Epithelial cell of esophagus (primary cell): ENCODE measurements around the gene FABP6.

Experiments used
- DNase-seq: peaks from one replicate; pipeline ENCODE4 v3.0.0; 2010; ENCODE audit warnings: low read depth
- H3K4me3 ChIP-seq: 2 replicates; pipeline ENCODE4 v1.5.1; 2011; ENCODE audit warnings: mild to moderate bottlenecking, low read length, control low read depth
- TF ChIP-seq, protein P1 (sequence below): IDR thresholded peaks from 2 replicates; pipeline ENCODE4 v1.5.1; 2011; ENCODE audit warnings: low read depth, mild to moderate bottlenecking, low read length, control low read depth, inconsistent platforms; ENCODE audit not compliant: insufficient read depth; ENCODE audit errors: missing control alignments

FABP6 gene

GRCh38 chr5:160260881-160261815 lies 31.8 kb downstream of the FABP6 start:
- TF ChIP-seq, protein P1, sequence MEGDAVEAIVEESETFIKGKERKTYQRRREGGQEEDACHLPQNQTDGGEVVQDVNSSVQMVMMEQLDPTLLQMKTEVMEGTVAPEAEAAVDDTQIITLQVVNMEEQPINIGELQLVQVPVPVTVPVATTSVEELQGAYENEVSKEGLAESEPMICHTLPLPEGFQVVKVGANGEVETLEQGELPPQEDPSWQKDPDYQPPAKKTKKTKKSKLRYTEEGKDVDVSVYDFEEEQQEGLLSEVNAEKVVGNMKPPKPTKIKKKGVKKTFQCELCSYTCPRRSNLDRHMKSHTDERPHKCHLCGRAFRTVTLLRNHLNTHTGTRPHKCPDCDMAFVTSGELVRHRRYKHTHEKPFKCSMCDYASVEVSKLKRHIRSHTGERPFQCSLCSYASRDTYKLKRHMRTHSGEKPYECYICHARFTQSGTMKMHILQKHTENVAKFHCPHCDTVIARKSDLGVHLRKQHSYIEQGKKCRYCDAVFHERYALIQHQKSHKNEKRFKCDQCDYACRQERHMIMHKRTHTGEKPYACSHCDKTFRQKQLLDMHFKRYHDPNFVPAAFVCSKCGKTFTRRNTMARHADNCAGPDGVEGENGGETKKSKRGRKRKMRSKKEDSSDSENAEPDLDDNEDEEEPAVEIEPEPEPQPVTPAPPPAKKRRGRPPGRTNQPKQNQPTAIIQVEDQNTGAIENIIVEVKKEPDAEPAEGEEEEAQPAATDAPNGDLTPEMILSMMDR: no peak
- H3K4me3 ChIP-seq: no peak overlapping the region
- DNase-seq: peak; percentile 48

- DNase-seq: no peak
- no peak overlapping the region for H3K4me3 ChIP-seq
- TF ChIP-seq, protein P1: no peak
These were observed 33.1 kb downstream of the FABP6 start for GRCh38 chr5:160262151-160263074.

GRCh38 chr5:160263326-160263855 lies 34.1 kb downstream of the FABP6 start:
- H3K4me3 ChIP-seq: no peak overlapping the region
- TF ChIP-seq, protein P1: no peak
- DNase-seq: no peak

DNA sequence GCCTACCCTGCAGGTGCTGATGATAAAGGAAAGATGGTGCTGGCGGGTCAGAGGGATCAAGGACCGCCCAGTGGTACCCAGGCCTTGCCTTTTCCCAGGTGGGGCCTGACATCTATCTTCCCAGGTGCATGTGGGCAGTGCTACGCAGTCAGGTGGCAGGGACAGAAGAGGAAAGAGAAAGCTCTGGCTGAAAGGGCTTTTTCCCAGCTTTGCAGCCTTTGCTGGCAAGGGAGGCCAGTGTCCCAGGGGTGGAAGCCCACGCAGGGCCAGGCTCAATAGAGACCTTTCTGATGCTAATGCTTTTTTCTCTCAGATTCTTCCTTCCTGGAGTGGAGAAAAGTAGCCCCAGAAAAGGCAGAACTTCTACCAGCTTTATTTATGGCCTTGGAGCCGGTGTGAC lies 36.7 kb downstream of the FABP6 start:
- DNase-seq: no peak
- no peak overlapping the region for H3K4me3 ChIP-seq
- TF ChIP-seq, protein P1: no peak

DNA sequence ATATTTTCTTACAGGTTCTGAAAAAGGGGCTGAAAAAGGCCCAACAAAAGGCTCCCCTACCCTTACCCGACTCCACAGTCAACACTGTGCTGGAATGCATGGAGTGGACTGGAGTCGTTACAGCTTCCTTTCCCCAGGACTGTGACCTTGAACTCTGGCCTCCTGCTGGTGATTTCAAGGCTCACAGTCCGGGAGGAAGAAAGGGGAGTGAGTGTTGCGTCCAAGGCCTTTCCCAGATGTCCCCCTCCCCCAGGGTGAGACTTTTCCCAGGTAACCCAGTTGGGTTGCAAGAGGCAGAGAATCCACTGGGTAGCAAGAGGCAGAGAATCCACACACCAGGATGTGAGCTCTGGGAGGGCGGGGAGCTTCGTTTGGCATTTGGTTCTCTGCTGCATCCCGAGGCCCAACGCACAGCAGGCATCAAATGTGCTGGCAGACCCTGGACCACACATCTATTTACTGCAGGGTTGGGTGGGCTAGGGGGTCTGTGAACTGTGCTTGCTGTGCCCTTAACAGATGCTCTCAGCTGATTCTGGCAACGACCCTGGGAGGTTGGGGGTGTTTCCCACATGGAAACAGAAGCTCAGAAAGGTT lies 37.5 kb downstream of the FABP6 start:
- H3K4me3 ChIP-seq: no peak overlapping the region
- no peak for DNase-seq
- TF ChIP-seq, protein P1: no peak

DNA sequence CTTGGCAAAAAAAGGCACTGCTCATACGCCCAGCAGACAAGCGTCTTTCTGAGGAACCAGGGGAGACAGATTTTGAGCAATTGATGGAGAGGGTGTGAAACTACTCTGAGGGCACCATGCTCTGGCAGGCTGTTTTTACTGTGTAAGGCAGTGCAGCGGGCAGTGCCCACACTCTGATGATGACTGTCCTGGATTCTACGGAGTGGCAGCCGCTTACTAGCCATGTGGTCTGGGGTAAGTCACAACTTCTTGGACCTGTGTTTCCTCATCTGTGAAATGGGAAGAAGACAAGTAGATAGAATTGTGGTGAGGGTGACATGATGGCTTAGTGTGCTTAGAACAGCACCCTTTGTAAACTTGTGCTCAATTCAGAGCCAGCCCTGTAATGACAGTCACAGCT lies 38.8 kb downstream of the FABP6 start:
- DNase-seq: no peak
- TF ChIP-seq, protein P1: no peak
- H3K4me3 ChIP-seq: no peak overlapping the region
